GM18502 (cell line): ENCODE measurements around the gene RNASE3.
"Not testable (repeated sequence)": the region's sequence is repeated elsewhere in the genome, so short reads cannot be mapped to it uniquely, and the experiment has no call there.

Source experiments
- ATAC-seq: cut with Tn5 transposase; IDR thresholded peaks from one replicate; pipeline ENCODE4 v1.9.1; 2021; ENCODE audit warnings: mild to moderate bottlenecking; ENCODE audit not compliant: unreplicated experiment, poor library complexity

The RNASE3 gene

DNA sequence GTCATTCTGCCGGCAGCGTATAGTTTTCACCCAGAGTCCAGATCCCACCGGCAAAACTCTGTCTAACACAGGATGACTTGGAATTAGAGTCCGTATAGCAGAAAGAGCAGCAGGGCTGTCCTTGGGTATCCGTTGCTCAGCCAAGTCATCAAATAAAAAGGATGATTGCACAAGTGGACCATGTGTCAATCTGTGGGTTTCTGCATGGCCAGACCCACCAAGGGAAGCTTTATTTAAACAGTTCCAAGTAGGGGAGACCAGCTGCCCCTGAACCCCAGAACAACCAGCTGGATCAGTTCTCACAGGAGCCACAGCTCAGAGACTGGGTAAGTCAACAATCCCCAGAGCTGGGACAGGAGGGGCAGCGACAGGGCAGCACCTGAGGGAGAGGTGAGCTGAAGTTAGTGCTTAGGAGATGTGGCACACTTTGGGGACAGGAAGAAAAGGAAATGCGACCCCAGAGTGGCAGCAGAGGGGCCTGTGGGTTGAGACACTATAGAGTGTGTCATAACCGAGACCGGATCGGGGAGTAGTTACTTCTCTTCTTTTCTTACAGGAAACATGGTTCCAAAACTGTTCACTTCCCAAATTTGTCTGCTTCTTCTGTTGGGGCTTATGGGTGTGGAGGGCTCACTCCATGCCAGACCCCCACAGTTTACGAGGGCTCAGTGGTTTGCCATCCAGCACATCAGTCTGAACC lies at the start of gene RNASE3:
TSS of gene RNASE3 (plus strand) at position 260 of the 700 bp plus-strand sequence. CDS start at position 562, 302 bp downstream.
- ATAC-seq, result not testable (repeated sequence)

GRCh38 chr14:20846560-20846959 lies 44.6 kb upstream of the RNASE3 start:
- no peak for ATAC-seq

GRCh38 chr14:20848316-20848954 lies 42.8 kb upstream of the RNASE3 start:
- ATAC-seq, result no peak

- ATAC-seq, result no peak
Measured at GRCh38 chr14:20848955-20849570, 42.1 kb upstream of the RNASE3 start.

DNA sequence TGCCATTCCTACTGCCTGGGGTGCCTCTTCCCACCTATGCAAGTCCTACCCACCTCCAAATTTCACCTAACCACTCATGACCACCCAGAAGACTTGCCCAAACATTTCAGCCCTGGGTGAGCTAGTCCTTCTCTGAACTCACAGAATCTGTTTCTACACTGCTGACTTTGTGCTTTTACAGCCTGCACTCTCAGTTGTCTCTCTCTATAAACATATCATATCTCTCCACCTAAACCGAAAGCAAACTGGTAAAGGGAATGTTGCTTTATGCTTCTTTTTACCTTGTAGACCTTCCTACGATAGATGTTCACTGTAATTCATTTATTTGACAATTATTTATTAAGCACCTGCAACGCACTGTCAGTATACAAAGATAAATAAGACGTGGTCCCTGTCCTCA lies 38.1 kb upstream of the RNASE3 start:
- no peak for ATAC-seq

DNA sequence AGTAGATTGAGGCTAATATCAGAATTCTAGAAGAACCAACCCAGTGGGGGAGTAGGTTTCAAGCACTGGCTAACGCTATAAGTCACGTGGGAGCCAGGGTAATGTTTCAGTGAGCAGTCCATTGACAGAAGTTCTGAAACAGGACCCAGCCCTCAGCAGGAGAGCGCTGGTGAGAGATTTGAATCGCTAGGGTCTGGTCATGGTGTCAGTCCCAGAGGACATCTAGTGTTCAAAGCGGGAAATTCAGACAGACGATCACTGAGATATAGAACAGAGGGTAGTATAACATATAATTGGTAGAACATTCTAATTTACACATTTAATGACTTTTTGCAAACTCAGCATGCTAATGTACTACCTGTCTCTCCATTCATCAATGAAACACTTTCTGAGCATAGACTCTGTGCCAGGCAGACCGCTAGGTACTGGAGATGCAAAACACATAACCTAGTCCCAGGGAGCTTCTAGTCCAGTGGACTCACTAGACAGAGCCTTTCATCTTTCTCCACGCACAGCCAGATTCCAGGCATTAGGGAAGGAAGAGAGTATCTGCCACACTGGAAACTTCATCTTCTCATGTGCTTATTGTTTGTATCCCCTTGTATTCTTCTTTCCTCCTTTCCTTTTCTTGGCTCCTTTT lies 35.4 kb upstream of the RNASE3 start:
- ATAC-seq, result peak; percentile 93

DNA sequence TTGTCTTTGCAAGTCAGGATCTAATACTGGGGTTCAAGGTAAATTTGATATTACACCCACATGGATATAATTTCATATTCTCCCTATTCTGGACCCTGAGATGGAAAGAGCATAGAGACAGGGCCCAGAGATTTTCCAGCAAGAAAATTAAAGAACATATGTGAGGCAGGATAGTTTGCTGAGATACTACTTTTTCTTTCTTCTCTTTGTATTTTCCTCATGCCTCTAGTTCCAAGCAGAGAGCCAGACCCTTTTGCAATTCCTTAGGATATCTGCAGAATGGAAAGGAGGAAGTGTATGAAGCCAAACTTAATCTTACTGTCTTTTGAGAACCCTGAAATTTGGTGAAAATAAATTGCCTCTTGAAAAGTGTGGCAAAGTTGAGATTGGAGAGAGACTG lies 34.0 kb upstream of the RNASE3 start:
- no peak for ATAC-seq

- ATAC-seq, result peak; percentile 55
Measured at GRCh38 chr14:20857630-20858261, 33.4 kb upstream of the RNASE3 start.

DNA sequence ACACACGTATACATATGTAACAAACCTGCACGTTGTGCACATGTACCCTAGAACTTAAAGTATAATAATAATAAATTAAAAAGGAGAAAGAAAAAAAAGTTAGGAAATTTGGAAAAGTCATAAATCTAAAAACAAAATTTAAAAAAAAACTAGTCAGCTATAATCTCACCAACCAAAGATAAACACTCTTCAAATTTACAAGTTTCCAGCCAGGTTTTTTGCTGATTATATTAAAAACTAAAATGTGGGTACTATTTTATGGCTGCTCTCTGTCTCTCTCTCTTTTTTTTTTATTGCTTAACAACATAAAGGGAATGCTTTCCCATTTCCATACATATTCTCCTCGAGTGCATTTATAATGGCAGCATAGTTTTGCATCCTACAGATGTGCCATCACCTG lies 25.0 kb upstream of the RNASE3 start:
- ATAC-seq, result no peak

- ATAC-seq, result no peak
Measured at GRCh38 chr14:20866963-20867362, 24.2 kb upstream of the RNASE3 start.

GRCh38 chr14:20873370-20874177 lies 17.6 kb upstream of the RNASE3 start:
- ATAC-seq, result peak; percentile 82

- ATAC-seq, result no peak
Measured at GRCh38 chr14:20877016-20877415, 14.2 kb upstream of the RNASE3 start.

DNA sequence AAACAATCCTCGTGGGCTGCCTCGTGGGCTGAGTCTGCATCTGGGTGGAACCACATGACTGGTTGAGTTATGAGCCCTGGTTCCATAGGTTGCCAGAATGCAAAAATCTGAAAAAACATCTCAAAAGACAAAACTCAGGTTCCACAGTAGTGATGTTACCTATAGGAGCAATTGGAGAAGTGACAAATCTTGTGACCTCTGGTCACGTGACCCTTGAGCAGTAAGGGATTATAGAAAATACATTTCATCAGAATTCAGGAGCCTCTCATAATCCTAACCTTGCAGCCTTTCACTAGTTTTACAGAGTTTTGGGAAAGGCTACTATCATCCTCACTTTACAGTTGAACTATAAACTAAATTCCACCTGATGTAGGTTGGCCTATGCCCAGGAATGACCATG lies 12.5 kb upstream of the RNASE3 start:
- no peak for ATAC-seq

- not testable (repeated sequence) for ATAC-seq
Measured at GRCh38 chr14:20881229-20881628, 10.0 kb upstream of the RNASE3 start.

GRCh38 chr14:20882787-20883186 lies 8.4 kb upstream of the RNASE3 start:
- ATAC-seq, result not testable (repeated sequence)

- ATAC-seq, result not testable (repeated sequence)
Measured at GRCh38 chr14:20888411-20888810, 2.8 kb upstream of the RNASE3 start.

- not testable (repeated sequence) for ATAC-seq
Measured at GRCh38 chr14:20895322-20895721, 4.1 kb downstream of the RNASE3 start.

DNA sequence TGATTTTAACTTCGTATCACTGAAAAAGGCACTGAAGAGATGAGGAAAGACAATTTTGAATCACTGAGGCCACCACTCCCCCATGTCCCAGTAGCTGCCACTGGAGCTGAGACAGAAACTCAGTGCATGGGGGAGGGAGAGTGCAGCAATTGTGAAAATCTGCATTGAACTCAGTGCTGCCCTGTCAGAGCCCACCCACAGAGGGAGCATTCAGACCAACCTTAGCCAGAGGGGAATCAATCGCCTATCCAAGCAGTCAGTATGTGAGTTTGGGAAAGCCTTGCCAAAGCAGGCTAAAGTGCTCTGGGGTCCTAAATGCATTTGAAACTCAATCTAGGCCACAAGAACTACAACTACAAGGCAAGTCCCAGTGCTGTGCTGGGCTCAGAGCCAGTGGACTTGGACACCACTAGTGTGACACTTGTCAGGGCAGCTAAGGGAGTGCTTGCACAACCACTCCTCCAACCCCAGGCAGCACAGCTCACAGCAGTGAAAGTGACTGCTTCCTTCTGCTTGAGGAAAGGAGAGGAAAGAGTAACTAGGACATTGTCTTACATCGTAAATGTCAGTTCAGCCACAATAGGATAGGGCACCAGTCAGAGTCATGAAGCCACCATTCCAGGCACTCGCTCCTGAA lies 13.3 kb downstream of the RNASE3 start:
- ATAC-seq, result no peak

- ATAC-seq, result no peak
Measured at GRCh38 chr14:20905676-20906075, 14.5 kb downstream of the RNASE3 start.
